HL-60/S4 treated with retinoic acid at 250 ng/mL for 4 days and 3 days (cell line): ENCODE measurements around the gene RECQL5.
"Not testable (repeated sequence)": the region's sequence is repeated elsewhere in the genome, so short reads cannot be mapped to it uniquely, and the experiment has no call there.

ENCODE experiments used
- in situ Hi-C: fragments of 300-500 bp; cut with MboI; formaldehyde crosslinking; loops from 2 replicates; pipeline ENCODE4 v1.7.0; 2022; ENCODE audit warnings: low sequenced_read_pairs

The RECQL5 gene

GRCh38 chr17:75595284-75595919 is 71.6 kb downstream of the RECQL5 start:
- in situ Hi-C loops, result no loop called here

DNA sequence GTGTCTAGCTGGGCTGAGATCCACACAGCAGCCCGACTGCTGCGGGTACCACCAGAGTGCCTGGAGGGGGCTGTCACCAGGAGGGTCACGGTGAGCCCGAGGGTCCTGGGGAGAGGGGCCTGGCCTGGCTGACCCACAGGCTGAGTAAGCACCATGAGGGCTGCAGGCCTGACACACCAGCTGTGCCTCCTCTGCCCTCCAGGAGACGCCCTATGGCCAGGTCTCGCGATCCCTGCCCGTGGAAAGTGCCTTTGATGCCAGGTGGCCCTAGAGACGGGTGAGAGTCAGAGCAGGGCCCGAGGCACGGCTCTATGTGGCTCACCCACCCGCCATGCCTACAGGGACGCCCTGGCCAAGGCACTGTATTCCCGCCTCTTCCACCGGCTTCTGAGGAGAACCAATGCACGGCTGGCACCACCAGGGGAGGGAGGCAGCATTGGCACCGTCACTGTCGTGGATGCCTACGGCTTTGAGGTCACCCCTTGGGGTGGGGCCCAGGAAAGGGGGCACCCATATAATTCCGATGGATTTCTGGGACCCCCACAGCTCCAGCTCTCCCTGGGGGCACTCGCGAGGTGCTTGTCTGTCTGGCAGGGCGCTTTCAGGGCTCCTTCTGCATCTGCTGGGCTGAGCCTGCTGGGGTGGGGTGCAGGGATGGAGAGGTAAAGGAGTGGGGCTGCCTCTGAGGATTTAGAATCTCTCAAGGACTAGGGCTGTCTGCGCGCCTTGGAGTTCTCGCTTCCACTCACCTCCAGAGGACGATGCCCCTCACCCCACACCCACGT is 72.3 kb downstream of the RECQL5 start:
- in situ Hi-C loops, result no loop called here

DNA sequence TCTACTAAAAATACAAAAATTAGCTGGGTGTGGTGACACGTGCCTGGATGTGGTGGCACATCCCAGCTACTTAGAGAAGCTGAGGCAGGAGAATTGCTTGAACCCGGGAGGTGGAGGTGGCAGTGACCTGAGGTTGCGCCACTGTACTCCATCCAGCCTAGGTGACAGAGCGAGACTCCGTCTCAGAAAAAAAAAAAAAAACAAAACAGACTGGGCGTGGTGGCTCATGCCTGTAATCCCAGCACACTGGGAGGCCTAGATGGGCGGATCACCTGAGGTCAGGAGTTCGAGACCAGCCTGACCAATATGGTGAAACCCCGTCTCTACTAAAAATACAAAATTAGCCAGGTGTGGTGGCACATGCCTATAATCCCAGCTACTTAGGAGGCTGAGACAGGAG is 73.5 kb downstream of the RECQL5 start:
- in situ Hi-C loops, result not testable (repeated sequence)

- in situ Hi-C loops, result no loop called here
Observed at GRCh38 chr17:75592348-75593020, 74.5 kb downstream of the RECQL5 start.

DNA sequence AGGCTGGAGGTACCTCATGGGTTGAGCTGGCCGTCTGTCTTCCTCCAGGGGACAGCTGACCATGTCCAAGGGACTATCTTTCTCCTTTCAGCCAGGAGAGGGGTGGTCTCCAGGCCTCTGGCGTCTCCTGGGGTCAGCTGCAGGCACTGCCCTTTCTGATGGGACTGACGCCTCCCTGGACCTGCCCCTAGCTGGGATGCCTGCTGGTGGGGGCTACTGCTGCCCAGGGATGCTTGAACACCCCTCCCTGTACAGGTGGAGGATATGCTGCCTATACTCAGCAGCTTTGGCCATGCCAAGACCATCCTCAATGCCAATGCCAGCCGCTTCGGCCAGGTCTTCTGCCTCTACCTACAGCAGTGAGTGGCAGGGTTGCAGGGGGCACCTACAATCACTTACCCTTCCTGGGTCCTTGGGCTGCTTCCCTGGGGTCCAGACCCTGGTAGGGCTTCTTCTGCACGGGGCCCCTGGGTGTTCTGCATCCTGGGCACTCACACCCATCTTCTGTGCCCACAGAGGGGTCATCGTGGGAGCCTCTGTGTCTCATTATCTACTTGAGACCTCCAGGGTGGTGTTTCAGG is 75.1 kb downstream of the RECQL5 start:
- in situ Hi-C loops, result no loop called here

GRCh38 chr17:75590849-75591721 is 75.9 kb downstream of the RECQL5 start:
- in situ Hi-C loops, result no loop called here

- in situ Hi-C loops, result no loop called here
Observed at GRCh38 chr17:75590314-75590761, 76.6 kb downstream of the RECQL5 start.

- in situ Hi-C loops, result no loop called here
Observed at GRCh38 chr17:75589919-75590303, 77.0 kb downstream of the RECQL5 start.

- in situ Hi-C loops, result no loop called here
Observed at GRCh38 chr17:75589012-75589918, 77.7 kb downstream of the RECQL5 start.

GRCh38 chr17:75588596-75589011 is 78.3 kb downstream of the RECQL5 start:
- in situ Hi-C loops, result no loop called here

GRCh38 chr17:75587675-75588595 is 79.0 kb downstream of the RECQL5 start, which contains the start of gene MYO15B:
TSS of gene MYO15B (plus strand) at chr17:75587800. CDS start at chr17:75588058, 258 bp downstream.
- in situ Hi-C loops, result no loop called here

- in situ Hi-C loops, result no loop called here
Observed at GRCh38 chr17:75584849-75585175, 82.1 kb downstream of the RECQL5 start.

DNA sequence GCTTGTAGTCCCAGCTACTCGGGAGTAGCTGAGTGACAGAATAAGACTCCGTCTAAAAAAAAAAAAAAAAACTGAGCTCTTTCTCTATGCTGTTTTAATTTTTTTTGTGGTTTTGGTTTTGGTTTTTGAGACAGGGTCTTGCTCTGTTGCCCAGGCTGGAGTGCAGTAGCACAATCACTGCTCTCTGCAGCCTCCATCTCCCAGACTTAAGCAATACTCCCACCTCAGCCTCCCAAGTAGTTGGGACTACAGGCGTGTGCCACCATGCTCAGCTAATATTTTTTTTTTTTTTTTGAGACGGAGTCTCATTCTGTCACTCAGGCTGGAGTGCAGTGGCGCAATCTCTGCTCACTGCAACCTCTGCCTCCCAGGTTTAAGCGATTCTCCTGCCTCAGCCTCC is 83.8 kb downstream of the RECQL5 start:
- in situ Hi-C loops, result not testable (repeated sequence)

DNA sequence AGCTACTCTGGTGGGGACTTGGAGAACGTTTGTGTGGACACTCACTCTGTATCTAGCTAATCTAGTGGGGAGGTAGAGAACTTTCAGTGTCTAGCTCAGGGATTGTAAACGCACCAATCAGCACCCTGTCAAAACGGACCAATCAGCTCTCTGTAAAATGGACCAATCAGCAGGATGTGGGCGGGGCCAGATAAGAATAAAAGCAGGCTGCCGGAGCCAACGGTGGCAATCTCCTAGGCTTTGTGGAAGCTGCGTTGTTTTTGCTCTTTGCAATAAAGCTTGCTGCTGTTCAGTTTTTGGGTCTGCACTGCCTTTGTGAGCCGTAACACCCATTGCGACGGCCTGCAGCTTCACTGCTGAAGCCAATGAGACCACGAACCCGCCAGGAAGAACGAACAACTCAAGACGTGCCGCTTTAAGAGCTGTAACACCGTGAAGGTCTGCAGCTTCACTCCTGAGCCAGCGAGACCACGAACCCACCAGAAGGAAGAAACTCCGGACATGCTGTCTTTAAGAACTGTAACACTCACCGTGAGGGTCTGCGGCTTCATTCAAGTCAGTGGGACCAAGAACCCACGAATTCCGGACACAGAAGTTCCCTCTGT is 85.7 kb downstream of the RECQL5 start:
- in situ Hi-C loops, result not testable (repeated sequence)
